Activated naive CD4-positive, alpha-beta T cell treated with anti-CD3 and anti-CD28 coated beads for 36 hours (primary cell): ENCODE data around the gene AKAP17A. TPM values are rescaled to one million over a fixed set of nuclear protein-coding genes. Genes with fewer than 3 reads are reported as not detected.
A peak's percentile ranks its signal among the peaks of the same experiment; 100 is the strongest.
"Not testable (repeated sequence)": the region's sequence is repeated elsewhere in the genome, so short reads cannot be mapped to it uniquely, and the experiment has no call there.

Experiments used
- CTCF ChIA-PET: fragments of 350-600 bp; sonication (Branson Sonifier 250); formaldehyde crosslinking; loops from one replicate; lab custom pipeline; 2021; ENCODE audit warnings: antibody characterized with exemption; lab: Charles Lee
- DNase-seq: peaks from one replicate; pipeline ENCODE4 v3.0.0-alpha.2; 2020
- H3K27ac Mint-ChIP-seq: one replicate; pipeline ENCODE4 v1.8.0; 2021; ENCODE audit warnings: mild to moderate bottlenecking, mixed read lengths
- H3K27me3 Mint-ChIP-seq: one replicate; pipeline ENCODE4 v1.8.0; 2021; ENCODE audit warnings: low read depth, mixed read lengths
- H3K36me3 Mint-ChIP-seq: one replicate; pipeline ENCODE4 v1.8.0; 2021; ENCODE audit warnings: low read depth, mixed read lengths
- H3K4me1 Mint-ChIP-seq: one replicate; pipeline ENCODE4 v1.8.0; 2021; ENCODE audit warnings: low read depth, mixed read lengths
- H3K4me3 Mint-ChIP-seq: one replicate; pipeline ENCODE4 v1.8.0; 2021; ENCODE audit warnings: mild to moderate bottlenecking, moderate library complexity, mixed read lengths
- H3K9me3 Mint-ChIP-seq: one replicate; pipeline ENCODE4 v1.8.0; 2021; ENCODE audit warnings: mixed read lengths
- intact Hi-C: fragments of 100-400 bp; cut with micrococcal nuclease; formaldehyde crosslinking; loops from one replicate; pipeline ENCODE4 v1.15.1; 2023
- total RNA-seq, 2 experiments: library from RNA; stranded (reverse); gene quantifications; one replicate each; pipeline ENCODE4 v1.2.3, GENCODE V29; 2021

AKAP17A gene
- total RNA-seq, 2 experiments from 2014 or later, result 59.2 to 60.5 TPM

GRCh38 chrX:1564750-1565683, 26.4 kb upstream of the AKAP17A start:
- DNase-seq, result no peak
- CTCF ChIA-PET, result no interaction called here
- H3K9me3 Mint-ChIP-seq, result peaks cover 2% of the 10 kb centered on the region
- peak overlapping the region; percentile 21 for H3K4me3 Mint-ChIP-seq
- H3K27ac Mint-ChIP-seq, result no peak overlapping the region
- peaks cover 42% of the 10 kb centered on the region for H3K4me1 Mint-ChIP-seq
- intact Hi-C loops, result no loop called here
- no peaks in the 10 kb centered on the region for H3K36me3 Mint-ChIP-seq
- H3K27me3 Mint-ChIP-seq, result no peaks in the 10 kb centered on the region

GRCh38 chrX:1574181-1574580, 17.2 kb upstream of the AKAP17A start:
- DNase-seq, CTCF ChIA-PET, H3K27me3 Mint-ChIP-seq, H3K4me3 Mint-ChIP-seq, H3K27ac Mint-ChIP-seq, intact Hi-C loops, H3K36me3 Mint-ChIP-seq, H3K9me3 Mint-ChIP-seq: not testable (repeated sequence)
- peaks cover 21% of the 10 kb centered on the region for H3K4me1 Mint-ChIP-seq

- H3K27me3 Mint-ChIP-seq, result no peaks in the 10 kb centered on the region
- no peak overlapping the region for H3K4me3 Mint-ChIP-seq
- CTCF ChIA-PET, result no interaction called here
- H3K4me1 Mint-ChIP-seq, result peaks cover 7% of the 10 kb centered on the region
- H3K9me3 Mint-ChIP-seq, result peaks cover 2% of the 10 kb centered on the region
- DNase-seq, result no peak
- no peak overlapping the region for H3K27ac Mint-ChIP-seq
- H3K36me3 Mint-ChIP-seq, result no peaks in the 10 kb centered on the region
- intact Hi-C loops, result no loop called here
These were observed 15.0 kb upstream of the AKAP17A start for GRCh38 chrX:1576201-1576992.

GRCh38 chrX:1577845-1578244, 13.6 kb upstream of the AKAP17A start:
- CTCF ChIA-PET, result no interaction called here
- H3K27me3 Mint-ChIP-seq, result no peaks in the 10 kb centered on the region
- no peaks in the 10 kb centered on the region for H3K36me3 Mint-ChIP-seq
- H3K4me3 Mint-ChIP-seq, result no peak overlapping the region
- H3K9me3 Mint-ChIP-seq, result no peaks in the 10 kb centered on the region
- H3K27ac Mint-ChIP-seq, result no peak overlapping the region
- no peak for DNase-seq
- H3K4me1 Mint-ChIP-seq, result peaks cover 6% of the 10 kb centered on the region
- intact Hi-C loops, result no loop called here

- Mint-ChIP-seq H3K4me3 (no peak overlapping the region), H3K4me1 (peaks cover 14% of the 10 kb centered on the region), H3K36me3 (no peaks in the 10 kb centered on the region), H3K27me3 (no peaks in the 10 kb centered on the region), H3K9me3 (no peaks in the 10 kb centered on the region), H3K27ac (no peak overlapping the region)
- DNase-seq, result no peak
- intact Hi-C loops, result no loop called here
- CTCF ChIA-PET, result no interaction called here
These were observed 12.8 kb upstream of the AKAP17A start for GRCh38 chrX:1578511-1579173.

- H3K27me3 Mint-ChIP-seq, result no peaks in the 10 kb centered on the region
- H3K4me3 Mint-ChIP-seq, result no peak overlapping the region
- H3K4me1 Mint-ChIP-seq, result peaks cover 18% of the 10 kb centered on the region
- intact Hi-C loops, result loop anchor here (1.0 to 2.0 kb wide), 5 partner anchors 44 to 335 kb away; partner anchors contain the start of gene P2RY8
- peak; percentile 92 for DNase-seq
- no peaks in the 10 kb centered on the region for H3K36me3 Mint-ChIP-seq
- no peak overlapping the region for H3K27ac Mint-ChIP-seq
- CTCF ChIA-PET, result no interaction called here
- no peaks in the 10 kb centered on the region for H3K9me3 Mint-ChIP-seq
These were observed 10.3 kb upstream of the AKAP17A start for GRCh38 chrX:1581132-1581531.

- peak overlapping the region; percentile 25 for H3K4me3 Mint-ChIP-seq
- H3K27me3 Mint-ChIP-seq, result no peaks in the 10 kb centered on the region
- H3K4me1 Mint-ChIP-seq, result peaks cover 18% of the 10 kb centered on the region
- CTCF ChIA-PET, result no interaction called here
- intact Hi-C loops, result no loop called here
- peak; percentile 75 for DNase-seq
- no peaks in the 10 kb centered on the region for H3K36me3 Mint-ChIP-seq
- H3K27ac Mint-ChIP-seq, result peak overlapping the region; percentile 75
- H3K9me3 Mint-ChIP-seq, result no peaks in the 10 kb centered on the region
These were observed 8.5 kb upstream of the AKAP17A start for GRCh38 chrX:1582686-1583437.

- Mint-ChIP-seq H3K27me3 (no peaks in the 10 kb centered on the region), H3K27ac (no peak overlapping the region), H3K9me3 (no peaks in the 10 kb centered on the region), H3K36me3 (no peaks in the 10 kb centered on the region), H3K4me1 (peaks cover 18% of the 10 kb centered on the region), H3K4me3 (no peak overlapping the region)
- CTCF ChIA-PET, result no interaction called here
- intact Hi-C loops, result no loop called here
- no peak for DNase-seq
These were observed 7.0 kb upstream of the AKAP17A start for GRCh38 chrX:1584237-1585011.

- no peak for DNase-seq
- H3K36me3 Mint-ChIP-seq, result peaks cover 2% of the 10 kb centered on the region
- CTCF ChIA-PET, result no interaction called here
- no peak overlapping the region for H3K27ac Mint-ChIP-seq
- no peaks in the 10 kb centered on the region for H3K9me3 Mint-ChIP-seq
- H3K4me3 Mint-ChIP-seq, result no peak overlapping the region
- peaks cover 18% of the 10 kb centered on the region for H3K4me1 Mint-ChIP-seq
- H3K27me3 Mint-ChIP-seq, result no peaks in the 10 kb centered on the region
- intact Hi-C loops, result no loop called here
These were observed 4.2 kb upstream of the AKAP17A start for GRCh38 chrX:1587161-1587560.

- Mint-ChIP-seq H3K4me3 (no peak overlapping the region), H3K36me3 (peaks cover 10% of the 10 kb centered on the region), H3K9me3 (no peaks in the 10 kb centered on the region), H3K27me3 (no peaks in the 10 kb centered on the region), H3K4me1 (peaks cover 21% of the 10 kb centered on the region), H3K27ac (peak overlapping the region; percentile 39)
- intact Hi-C loops, result loop anchor here (5.0 kb wide), 2 partner anchors 1018 to 1103 kb away; partner anchors contain the start of gene CD99
- CTCF ChIA-PET, result no interaction called here
- no peak for DNase-seq
These were observed 1.9 kb upstream of the AKAP17A start for GRCh38 chrX:1589356-1590130.
